ENCODE measurements around the gene CLRN1.

Gene CLRN1

GRCh38 chr3:150975086-150975991 is 2.8 kb upstream of the CLRN1 start:
- FAIRE-seq = no peak

- FAIRE-seq = no peak
Measured at GRCh38 chr3:150970665-150971324, 1.7 kb downstream of the CLRN1 start.

- no peak for FAIRE-seq
Measured at GRCh38 chr3:150968341-150969035, 4.0 kb downstream of the CLRN1 start.

- FAIRE-seq = no peak
Measured at GRCh38 chr3:150965436-150965835, 7.1 kb downstream of the CLRN1 start.

- FAIRE-seq = no peak
Measured at GRCh38 chr3:150961949-150962348, 10.6 kb downstream of the CLRN1 start.

GRCh38 chr3:150960708-150961684 is 11.5 kb downstream of the CLRN1 start:
- FAIRE-seq = no peak

GRCh38 chr3:150958683-150959082 is 13.8 kb downstream of the CLRN1 start:
- FAIRE-seq = no peak

GRCh38 chr3:150956376-150956775 is 16.2 kb downstream of the CLRN1 start:
- no peak for FAIRE-seq

- no peak for FAIRE-seq
Measured at GRCh38 chr3:150951923-150952322, 20.6 kb downstream of the CLRN1 start.

- FAIRE-seq = no peak
Measured at GRCh38 chr3:150945226-150946032, 27.1 kb downstream of the CLRN1 start.

- no peak for FAIRE-seq
Measured at GRCh38 chr3:150942221-150942620, 30.3 kb downstream of the CLRN1 start.

- FAIRE-seq = no peak
Measured at GRCh38 chr3:150936693-150937092, 35.8 kb downstream of the CLRN1 start.

GRCh38 chr3:150933473-150933995 is 39.0 kb downstream of the CLRN1 start:
- no peak for FAIRE-seq

GRCh38 chr3:150931745-150932144 is 40.8 kb downstream of the CLRN1 start:
- no peak for FAIRE-seq

- no peak for FAIRE-seq
Measured at GRCh38 chr3:150930839-150931238, 41.7 kb downstream of the CLRN1 start.

GRCh38 chr3:150928234-150928633 is 44.3 kb downstream of the CLRN1 start:
- no peak for FAIRE-seq

- no peak for FAIRE-seq
Measured at GRCh38 chr3:150926328-150926727, 46.2 kb downstream of the CLRN1 start.

- FAIRE-seq = no peak
Measured at GRCh38 chr3:150925751-150926201, 46.8 kb downstream of the CLRN1 start.

GRCh38 chr3:150922611-150923010 is 49.9 kb downstream of the CLRN1 start:
- FAIRE-seq = no peak

GRCh38 chr3:150921209-150921608 is 51.3 kb downstream of the CLRN1 start:
- no peak for FAIRE-seq

GRCh38 chr3:150920236-150920635 is 52.3 kb downstream of the CLRN1 start:
- no peak for FAIRE-seq
